ENCODE results near the gene ACTL7A.

Gene ACTL7A

GRCh38 chr9:108851138-108851537, 10.9 kb upstream of the ACTL7A start:
- DNase-seq = no peak

GRCh38 chr9:108852079-108852478, 10.0 kb upstream of the ACTL7A start:
- DNase-seq = no peak

- no peak for DNase-seq
These were observed 8.0 kb upstream of the ACTL7A start for GRCh38 chr9:108854094-108854493.

- DNase-seq = no peak
These were observed 7.2 kb upstream of the ACTL7A start for GRCh38 chr9:108854641-108855528.

GRCh38 chr9:108855529-108855886, 6.6 kb upstream of the ACTL7A start:
- no peak for DNase-seq

- DNase-seq = no peak
These were observed 6.2 kb upstream of the ACTL7A start, which contains the start of gene ACTL7B for GRCh38 chr9:108855888-108856287. ACTL7B (minus strand) TSS chr9:108855986; CDS start chr9:108855930, 56 bp downstream.

GRCh38 chr9:108857572-108857971, 4.5 kb upstream of the ACTL7A start:
- DNase-seq = no peak

- DNase-seq = no peak
These were observed 2.5 kb upstream of the ACTL7A start for GRCh38 chr9:108859459-108860114.

- DNase-seq = no peak
These were observed 1.7 kb upstream of the ACTL7A start for GRCh38 chr9:108860354-108860753.

- no peak for DNase-seq
These were observed 1.3 kb upstream of the ACTL7A start for GRCh38 chr9:108860764-108861163.

- DNase-seq = no peak
These were observed 602 bp upstream of the ACTL7A start for GRCh38 chr9:108861464-108861863.

GRCh38 chr9:108863891-108864290, 1.8 kb downstream of the ACTL7A start:
- DNase-seq = no peak

- no peak for DNase-seq
These were observed 2.4 kb downstream of the ACTL7A start for GRCh38 chr9:108864446-108864845.

GRCh38 chr9:108865037-108865436, 3.0 kb downstream of the ACTL7A start:
- DNase-seq = no peak

- DNase-seq = no peak
These were observed 3.9 kb downstream of the ACTL7A start for GRCh38 chr9:108866001-108866420.

GRCh38 chr9:108867116-108867515, 5.0 kb downstream of the ACTL7A start:
- DNase-seq = no peak

GRCh38 chr9:108867829-108868228, 5.8 kb downstream of the ACTL7A start:
- no peak for DNase-seq

GRCh38 chr9:108869092-108869725, 7.1 kb downstream of the ACTL7A start:
- DNase-seq = no peak

- no peak for DNase-seq
These were observed 12.2 kb downstream of the ACTL7A start for GRCh38 chr9:108874058-108874788.

GRCh38 chr9:108876425-108876824, 14.4 kb downstream of the ACTL7A start:
- DNase-seq = no peak

GRCh38 chr9:108877524-108877923, 15.5 kb downstream of the ACTL7A start:
- DNase-seq = no peak

- no peak for DNase-seq
These were observed 18.8 kb downstream of the ACTL7A start for GRCh38 chr9:108880738-108881316.
